AG04450 (cell line): ENCODE data around the gene SMPDL3B. TPM values are rescaled to one million over a fixed set of nuclear protein-coding genes. Genes with fewer than 3 reads are reported as not detected.
"Not testable (repeated sequence)": the region's sequence is repeated elsewhere in the genome, so short reads cannot be mapped to it uniquely, and the experiment has no call there.

Source experiments
- CTCF ChIA-PET: fragments of 300-600, 350-600 bp; formaldehyde crosslinking; extraction: SDS; loops from one replicate; lab custom pipeline; 2022; ENCODE audit warnings: antibody characterized with exemption, inconsistent platforms; lab: Charles Lee
- POLR2A ChIA-PET: fragments of 350-600 bp; formaldehyde crosslinking; extraction: SDS; loops from one replicate; lab custom pipeline; 2021; ENCODE audit warnings: antibody characterized with exemption, inconsistent platforms; lab: Yijun Ruan, JAX
- DNase-seq: peaks from one replicate; pipeline ENCODE4 v3.0.0-alpha.2; 2011; ENCODE audit warnings: low read depth, low spot score
- H3K27ac ChIP-seq: one replicate; pipeline ENCODE4 v1.5.1; 2012; ENCODE audit warnings: low read depth, low read length, control low read depth
- H3K27me3 ChIP-seq: one replicate; pipeline ENCODE4 v1.6.0; 2012; ENCODE audit warnings: low read length; ENCODE audit not compliant: control insufficient read depth, insufficient read depth
- H3K4me3 ChIP-seq: 2 replicates; pipeline ENCODE4 v1.5.1; 2011; ENCODE audit warnings: mild to moderate bottlenecking, low read depth, low read length, control low read depth
- H3K9me3 ChIP-seq: 2 replicates; pipeline ENCODE4 v1.5.1; 2012; ENCODE audit warnings: low read length; ENCODE audit not compliant: control insufficient read depth, insufficient read depth
- polyA plus RNA-seq: library from polyadenylated mRNA; depleted of rRNA; stranded (reverse); fragments of >200 nt; gene quantifications from 2 replicates; pipeline ENCODE4 v1.2.3, GENCODE V29; 2011; rRNA removed
- TF ChIP-seq, protein P1 (sequence below): IDR thresholded peaks from 2 replicates; pipeline ENCODE4 v1.5.1; 2011; ENCODE audit warnings: low read depth, low read length, control low read depth, inconsistent platforms

SMPDL3B gene
- polyA plus RNA-seq, 1 experiment, result 0.05 TPM

- no peaks in the 10 kb centered on the region for H3K9me3 ChIP-seq
- CTCF ChIA-PET, result no interaction called here
- H3K27me3 ChIP-seq, result no peaks in the 10 kb centered on the region
- TF ChIP-seq, protein P1, sequence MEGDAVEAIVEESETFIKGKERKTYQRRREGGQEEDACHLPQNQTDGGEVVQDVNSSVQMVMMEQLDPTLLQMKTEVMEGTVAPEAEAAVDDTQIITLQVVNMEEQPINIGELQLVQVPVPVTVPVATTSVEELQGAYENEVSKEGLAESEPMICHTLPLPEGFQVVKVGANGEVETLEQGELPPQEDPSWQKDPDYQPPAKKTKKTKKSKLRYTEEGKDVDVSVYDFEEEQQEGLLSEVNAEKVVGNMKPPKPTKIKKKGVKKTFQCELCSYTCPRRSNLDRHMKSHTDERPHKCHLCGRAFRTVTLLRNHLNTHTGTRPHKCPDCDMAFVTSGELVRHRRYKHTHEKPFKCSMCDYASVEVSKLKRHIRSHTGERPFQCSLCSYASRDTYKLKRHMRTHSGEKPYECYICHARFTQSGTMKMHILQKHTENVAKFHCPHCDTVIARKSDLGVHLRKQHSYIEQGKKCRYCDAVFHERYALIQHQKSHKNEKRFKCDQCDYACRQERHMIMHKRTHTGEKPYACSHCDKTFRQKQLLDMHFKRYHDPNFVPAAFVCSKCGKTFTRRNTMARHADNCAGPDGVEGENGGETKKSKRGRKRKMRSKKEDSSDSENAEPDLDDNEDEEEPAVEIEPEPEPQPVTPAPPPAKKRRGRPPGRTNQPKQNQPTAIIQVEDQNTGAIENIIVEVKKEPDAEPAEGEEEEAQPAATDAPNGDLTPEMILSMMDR, result no peak
- POLR2A ChIA-PET, result no interaction called here
- DNase-seq, result no peak
- no peak overlapping the region for H3K4me3 ChIP-seq
- no peak overlapping the region for H3K27ac ChIP-seq
Observed at GRCh38 chr1:27993241-27993640, 58.4 kb downstream of the SMPDL3B start.

GRCh38 chr1:27994060-27994459 is 59.3 kb downstream of the SMPDL3B start:
- Histone ChIP-seq H3K27ac (no peak overlapping the region), H3K27me3 (no peaks in the 10 kb centered on the region), H3K4me3 (no peak overlapping the region), H3K9me3 (no peaks in the 10 kb centered on the region)
- TF ChIP-seq, protein P1, result no peak
- no peak for DNase-seq
- CTCF ChIA-PET, result interaction anchor here (1.0 kb wide), 1 partner anchor 13 kb away, joined by 4 read pairs; no protein-coding TSS in a partner anchor
- POLR2A ChIA-PET, result no interaction called here

- H3K27me3 ChIP-seq, POLR2A ChIA-PET, H3K4me3 ChIP-seq, H3K9me3 ChIP-seq, DNase-seq, H3K27ac ChIP-seq: not testable (repeated sequence)
- CTCF ChIA-PET, result interaction anchor here (0.7 to 1.0 kb wide), 2 partner anchors 13 to 114 kb away, joined by 4 to 7 read pairs; no protein-coding TSS in a partner anchor
Observed at GRCh38 chr1:27994526-27994925, 59.7 kb downstream of the SMPDL3B start.

GRCh38 chr1:27999055-27999454 is 64.3 kb downstream of the SMPDL3B start:
- TF ChIP-seq, protein P1, result no peak
- POLR2A ChIA-PET, result no interaction called here
- H3K27ac ChIP-seq, result no peak overlapping the region
- H3K4me3 ChIP-seq, result no peak overlapping the region
- CTCF ChIA-PET, result interaction anchor here (0.6 kb wide), 1 partner anchor 161 kb away, joined by 4 read pairs; no protein-coding TSS in a partner anchor
- H3K9me3 ChIP-seq, result no peaks in the 10 kb centered on the region
- H3K27me3 ChIP-seq, result no peaks in the 10 kb centered on the region
- DNase-seq, result no peak

DNA sequence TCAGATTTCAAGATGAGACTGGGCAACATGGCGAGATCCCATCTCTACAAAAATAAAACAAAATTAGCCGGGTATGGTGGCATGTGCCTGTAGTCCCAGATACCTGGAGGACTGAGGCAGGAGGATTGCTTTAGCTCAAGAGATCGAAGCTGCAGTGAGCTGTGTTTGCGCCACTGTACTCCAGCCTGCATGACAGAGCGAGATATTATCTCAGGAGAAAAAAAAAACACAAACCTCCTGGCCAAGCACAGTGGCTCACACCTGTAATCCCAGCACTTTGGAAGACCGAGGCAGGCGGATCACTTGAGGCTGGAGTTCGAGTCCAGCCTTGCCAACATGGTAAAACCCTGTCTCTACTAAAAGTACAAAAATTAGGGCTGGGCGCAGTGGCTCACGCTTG is 67.8 kb downstream of the SMPDL3B start:
- TF ChIP-seq, protein P1, result no peak
- Histone ChIP-seq H3K9me3 (no peaks in the 10 kb centered on the region), H3K27me3 (no peaks in the 10 kb centered on the region), H3K27ac (no peak overlapping the region), H3K4me3 (no peak overlapping the region)
- CTCF ChIA-PET, result interaction anchor here (1.6 kb wide), 1 partner anchor 89 kb away, joined by 5 read pairs; no protein-coding TSS in a partner anchor
- DNase-seq, result no peak
- POLR2A ChIA-PET, result no interaction called here

- POLR2A ChIA-PET, result not testable (repeated sequence)
- CTCF ChIA-PET, result interaction anchor here (1.6 kb wide), 1 partner anchor 88 kb away, joined by 5 read pairs; no protein-coding TSS in a partner anchor
Observed at GRCh38 chr1:28003117-28003516, 68.3 kb downstream of the SMPDL3B start.

More at GRCh38 chr1:28003117-28003516, 68.3 kb downstream of the SMPDL3B start:
- H3K4me3 ChIP-seq, DNase-seq, H3K27me3 ChIP-seq, H3K27ac ChIP-seq, H3K9me3 ChIP-seq: not testable (repeated sequence)

Other genes with a start within 250 kb of the SMPDL3B start
- gene FAM76A, start 209.0 kb upstream of the SMPDL3B start, polyA plus RNA-seq, result 4.1 and 4.9 TPM in 2 replicates
- 34.5 and 42.6 TPM in 2 replicates for gene STX12, start 161.8 kb upstream of the SMPDL3B start, polyA plus RNA-seq
- 52.7 and 55.2 TPM in 2 replicates for gene PPP1R8, start 104.2 kb upstream of the SMPDL3B start, polyA plus RNA-seq
- 13.0 and 14.1 TPM in 2 replicates for gene THEMIS2, start 62.5 kb upstream of the SMPDL3B start, polyA plus RNA-seq
- gene RPA2, start 20.4 kb upstream of the SMPDL3B start, polyA plus RNA-seq, result 35.9 and 49.1 TPM in 2 replicates
- gene XKR8, start 25.0 kb downstream of the SMPDL3B start, polyA plus RNA-seq, result 7.9 and 8.2 TPM in 2 replicates
- gene EYA3, start 153.6 kb downstream of the SMPDL3B start, polyA plus RNA-seq, result 15.4 and 17.0 TPM in 2 replicates
- 0.09 and 0.12 TPM in 2 replicates for gene PTAFR, start 241.7 kb downstream of the SMPDL3B start, polyA plus RNA-seq